GM19328 (cell line): Measurements from ENCODE around the gene COL26A1.
A peak's percentile ranks its signal among the peaks of the same experiment; 100 is the strongest.

Experiments used
- ATAC-seq: cut with Tn5 transposase; IDR thresholded peaks from one replicate; pipeline ENCODE4 v1.9.1; 2021; ENCODE audit warnings: mild to moderate bottlenecking, moderate library complexity; ENCODE audit not compliant: unreplicated experiment

Gene COL26A1

DNA sequence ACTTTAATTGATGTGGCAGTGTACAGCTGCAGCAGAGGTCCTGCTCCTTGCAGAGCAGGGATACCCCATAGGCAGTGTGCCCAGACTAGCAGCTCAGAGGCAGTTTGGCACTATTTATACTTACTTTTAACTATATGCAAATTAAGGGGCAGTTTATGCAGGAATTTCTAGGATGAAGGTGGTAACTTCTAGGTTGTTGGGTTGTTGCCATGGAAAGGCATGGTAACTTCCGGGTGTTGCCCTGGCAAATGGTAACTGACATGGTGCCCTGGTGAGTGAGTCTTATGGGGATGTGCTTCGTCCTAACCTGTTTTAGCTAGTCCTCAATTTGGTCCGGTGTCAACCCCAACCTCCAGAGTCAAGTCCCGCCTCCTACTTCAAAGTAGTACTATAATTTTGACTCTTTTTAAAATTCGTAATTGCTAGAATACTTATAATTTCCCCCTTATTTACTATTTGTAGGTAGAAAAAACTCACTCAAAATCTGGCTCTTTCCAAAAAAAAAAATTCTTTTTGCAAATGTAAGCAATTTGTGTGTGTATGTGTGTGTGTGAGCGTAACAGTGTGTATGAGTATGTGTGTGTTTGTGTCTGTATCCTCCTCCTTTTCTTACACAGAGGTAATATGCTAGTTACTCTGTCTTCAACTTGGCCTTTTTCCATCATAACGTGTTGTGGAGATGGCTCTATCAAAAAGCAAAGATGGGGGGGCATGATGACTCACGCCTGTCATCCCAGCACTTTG is 5.9 kb downstream of the COL26A1 start:
- ATAC-seq, result no peak

DNA sequence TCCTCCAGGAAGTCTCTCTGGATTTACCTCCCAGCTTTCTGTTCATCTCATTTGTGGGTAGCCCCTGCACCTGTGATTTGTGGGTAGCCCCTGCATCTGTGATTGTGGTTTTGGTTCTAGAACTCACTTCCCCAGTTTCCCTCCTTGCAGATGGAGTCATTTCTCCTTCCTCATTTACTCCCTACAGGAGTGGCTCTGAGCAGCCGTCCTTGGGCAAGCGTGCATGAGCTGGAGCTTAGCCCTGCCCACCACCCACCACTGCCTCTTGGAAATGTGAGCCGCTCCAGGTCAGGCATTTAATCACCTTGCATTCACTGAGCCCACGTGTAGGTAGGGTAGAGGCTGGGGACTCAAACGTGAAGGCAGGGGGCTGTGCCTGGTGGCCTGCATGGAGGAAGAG is 8.2 kb downstream of the COL26A1 start:
- no peak for ATAC-seq

GRCh38 chr7:101373812-101374614 is 11.3 kb downstream of the COL26A1 start:
- no peak for ATAC-seq

DNA sequence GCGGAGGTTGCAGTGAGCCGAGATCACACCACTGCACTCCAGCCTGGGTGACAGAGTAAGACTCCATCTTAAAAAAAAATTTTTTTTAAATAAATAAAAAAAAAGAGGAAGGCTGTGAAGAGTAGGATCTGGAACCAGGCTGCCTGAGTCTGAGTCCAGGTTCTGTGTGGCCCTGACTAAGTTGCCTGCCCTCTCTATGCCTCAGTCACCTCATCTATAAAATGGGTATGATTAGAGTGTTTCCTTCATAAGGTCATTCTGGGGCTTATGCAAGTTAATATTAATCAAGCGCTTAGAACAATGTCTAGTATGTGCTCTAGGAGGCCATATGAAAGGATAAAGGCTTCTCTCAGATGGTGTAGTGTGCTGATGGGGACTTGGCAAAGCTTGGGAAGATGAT is 12.3 kb downstream of the COL26A1 start:
- ATAC-seq, result no peak

DNA sequence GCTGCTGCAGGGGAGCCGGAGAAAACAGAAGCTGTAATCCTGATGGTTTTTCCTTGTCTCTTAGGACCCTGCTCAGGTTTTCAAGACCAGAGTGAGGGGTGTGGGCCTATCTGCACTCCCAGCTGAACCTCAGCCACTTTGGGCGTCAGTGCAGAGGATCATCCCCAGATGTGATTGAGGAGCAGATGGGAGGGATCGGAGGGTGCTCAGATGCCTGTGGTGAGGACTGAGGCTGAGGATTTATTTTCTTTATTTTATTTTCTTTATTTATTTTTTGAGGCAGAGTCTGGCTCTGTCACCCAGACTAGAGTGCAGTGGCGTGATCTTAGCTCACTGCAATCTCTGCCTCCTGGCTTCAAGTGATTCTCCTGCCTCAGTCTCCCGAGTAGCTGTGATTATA is 13.9 kb downstream of the COL26A1 start:
- ATAC-seq, result no peak

DNA sequence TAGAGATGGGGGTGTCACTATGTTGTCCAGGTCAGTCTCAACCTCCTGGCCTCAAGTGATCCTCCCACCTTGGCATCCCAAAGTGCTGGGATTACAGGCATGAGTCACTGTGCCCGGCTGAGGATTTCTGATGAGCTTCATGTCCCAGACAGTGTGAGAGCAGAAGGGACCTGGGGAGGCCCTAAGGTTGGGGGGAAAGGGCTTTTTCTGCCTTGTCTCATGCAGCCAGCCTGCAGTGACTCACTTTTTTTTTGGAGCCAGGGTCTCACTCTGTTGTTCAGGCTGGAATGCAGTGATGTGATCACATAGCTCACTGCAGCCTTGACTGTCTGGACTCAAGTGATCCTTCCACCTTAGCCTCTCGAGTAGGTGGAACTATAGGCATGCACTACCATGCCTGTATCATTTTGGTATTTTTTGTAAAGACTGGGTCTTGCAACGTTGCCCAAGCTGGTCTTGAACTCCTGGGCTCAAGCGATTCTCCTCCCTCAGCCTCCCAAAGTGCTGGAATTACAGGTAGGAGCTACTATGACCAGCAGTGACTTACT is 14.6 kb downstream of the COL26A1 start:
- no peak for ATAC-seq

GRCh38 chr7:101378751-101379174 is 16.1 kb downstream of the COL26A1 start:
- no peak for ATAC-seq

DNA sequence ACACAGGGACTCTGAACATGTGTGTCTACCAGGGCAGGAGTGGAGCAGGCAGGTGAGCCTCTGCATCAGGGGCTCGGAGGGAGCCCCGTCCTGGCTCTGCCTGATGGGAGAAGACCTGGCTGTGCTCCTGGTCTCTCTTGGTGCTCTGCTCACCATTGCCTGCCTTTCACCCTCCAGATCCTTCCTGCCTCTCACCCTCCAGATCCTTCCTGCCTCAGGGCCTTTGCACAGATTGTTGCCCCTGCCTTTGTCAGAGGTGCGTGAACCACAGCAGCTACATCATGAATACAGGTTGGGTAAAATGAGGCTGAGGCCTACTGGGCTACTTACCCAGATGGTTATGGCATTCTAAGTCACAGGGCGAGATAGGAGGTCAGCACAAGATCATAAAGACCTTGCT is 16.6 kb downstream of the COL26A1 start:
- ATAC-seq, result no peak

- no peak for ATAC-seq
Observed at GRCh38 chr7:101381549-101382111, 19.0 kb downstream of the COL26A1 start.

- no peak for ATAC-seq
Observed at GRCh38 chr7:101382937-101383336, 20.3 kb downstream of the COL26A1 start.

DNA sequence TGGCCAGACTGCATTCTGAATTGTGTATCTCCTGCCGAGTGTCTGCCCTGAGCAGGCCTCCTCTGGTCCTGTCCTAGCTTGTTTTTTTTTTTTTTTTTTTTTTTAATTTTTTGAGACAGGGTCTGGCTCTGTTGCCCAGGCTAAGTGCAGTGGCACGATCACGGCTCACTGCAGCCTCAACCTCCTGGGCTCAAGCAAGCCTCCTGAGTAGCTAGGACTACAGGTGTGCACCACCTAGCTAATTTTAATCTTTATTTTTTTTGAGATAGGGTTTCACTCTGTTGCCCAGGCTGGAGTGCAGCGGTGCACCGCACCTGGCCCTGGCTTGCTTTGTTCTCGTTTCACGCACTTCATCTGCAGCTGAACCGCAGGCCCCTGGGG is 23.5 kb downstream of the COL26A1 start:
- no peak for ATAC-seq

DNA sequence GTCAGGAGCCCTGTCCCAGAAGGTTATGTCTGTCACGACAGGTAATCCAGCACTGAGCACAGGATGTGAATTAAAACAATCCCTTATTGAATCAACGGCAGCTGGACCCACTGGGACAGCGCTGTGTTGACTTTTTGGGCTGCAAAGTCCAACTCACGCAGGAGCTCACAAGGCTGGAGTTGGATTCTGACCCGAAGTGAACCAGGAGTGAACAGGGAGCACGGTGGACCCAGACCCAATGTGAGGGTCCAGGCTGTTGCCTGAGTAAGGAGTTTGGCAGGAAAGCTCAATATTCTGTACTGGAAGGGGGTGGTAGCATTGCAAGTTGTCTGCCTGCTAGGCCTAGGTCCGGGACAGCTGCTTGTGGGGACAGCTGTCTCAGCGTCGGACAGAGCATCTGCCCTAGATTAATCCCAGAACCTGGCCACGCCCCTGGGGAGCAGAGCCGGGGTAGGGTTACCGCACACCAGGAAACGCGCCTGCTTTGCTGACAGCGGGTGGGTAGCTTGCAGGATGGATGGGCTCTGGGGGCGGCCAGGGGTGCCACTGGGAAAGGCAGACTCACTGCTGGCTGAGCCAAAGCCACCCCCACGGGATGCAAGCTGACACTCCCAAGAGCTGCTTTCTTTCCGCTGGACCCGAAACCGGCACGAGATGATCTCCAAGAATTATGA is 24.0 kb downstream of the COL26A1 start:
- no peak for ATAC-seq

- ATAC-seq, result peak; percentile 89
Observed at GRCh38 chr7:101390901-101391301, 28.2 kb downstream of the COL26A1 start.

DNA sequence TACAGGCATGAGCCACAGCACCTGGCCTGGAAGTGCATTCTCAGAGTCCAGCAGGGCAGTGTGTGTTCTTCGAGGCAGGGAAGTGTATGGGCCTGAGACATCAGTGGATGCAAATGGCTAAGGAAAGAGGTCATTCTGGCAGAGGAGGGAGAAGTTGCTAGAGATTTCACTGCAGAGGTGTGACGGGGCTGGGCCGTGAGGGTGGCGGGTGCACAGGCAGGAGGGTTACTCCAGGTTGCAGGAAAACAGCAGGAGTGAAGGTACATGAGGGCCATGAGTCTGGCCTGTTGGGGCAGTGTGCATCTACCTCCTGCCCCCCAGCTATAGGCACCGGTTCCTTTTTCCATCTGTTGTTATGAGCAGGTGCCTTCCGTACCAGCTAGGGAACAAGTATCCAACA is 29.3 kb downstream of the COL26A1 start:
- no peak for ATAC-seq

DNA sequence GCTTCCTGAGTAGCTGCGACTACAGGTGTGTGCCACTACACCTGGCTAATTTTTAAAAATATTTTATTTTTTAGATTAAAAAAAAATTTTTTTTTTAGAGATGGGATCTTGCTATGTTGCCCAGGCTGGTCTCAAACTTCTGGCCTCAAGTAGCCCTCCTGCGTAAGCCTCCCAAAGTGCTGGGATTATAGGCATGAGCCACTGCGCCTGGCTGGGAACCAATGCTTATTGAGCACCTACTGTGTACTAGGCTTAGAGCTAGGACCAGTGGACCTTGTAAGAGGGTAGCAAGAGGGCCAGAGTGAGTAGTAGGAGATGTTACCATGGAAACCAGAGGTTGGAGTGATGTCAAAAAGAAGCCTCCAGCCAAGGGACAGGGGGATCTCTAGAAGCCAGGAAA is 31.2 kb downstream of the COL26A1 start:
- ATAC-seq, result no peak

GRCh38 chr7:101395376-101395775 is 32.7 kb downstream of the COL26A1 start:
- no peak for ATAC-seq

DNA sequence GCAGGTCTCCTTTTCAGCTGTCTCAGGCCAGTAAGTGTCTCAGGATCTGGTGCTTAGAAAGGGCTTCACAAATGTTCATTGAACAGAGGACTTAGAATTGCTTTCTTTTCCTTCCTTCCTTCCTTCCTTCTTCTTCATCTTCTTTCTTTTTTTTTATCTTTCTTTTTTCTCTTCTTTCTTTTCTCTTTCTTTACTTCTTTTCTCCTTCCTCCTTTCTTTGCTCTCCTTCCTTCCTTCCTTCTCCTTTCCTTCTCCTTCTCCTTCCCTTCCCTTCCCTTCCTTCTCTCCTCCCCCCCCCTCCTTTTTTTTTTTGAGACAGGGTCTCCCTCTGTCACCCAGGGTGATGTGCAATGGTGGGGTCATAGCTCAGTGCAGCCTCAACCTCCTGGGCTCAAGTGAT is 34.6 kb downstream of the COL26A1 start:
- no peak for ATAC-seq

DNA sequence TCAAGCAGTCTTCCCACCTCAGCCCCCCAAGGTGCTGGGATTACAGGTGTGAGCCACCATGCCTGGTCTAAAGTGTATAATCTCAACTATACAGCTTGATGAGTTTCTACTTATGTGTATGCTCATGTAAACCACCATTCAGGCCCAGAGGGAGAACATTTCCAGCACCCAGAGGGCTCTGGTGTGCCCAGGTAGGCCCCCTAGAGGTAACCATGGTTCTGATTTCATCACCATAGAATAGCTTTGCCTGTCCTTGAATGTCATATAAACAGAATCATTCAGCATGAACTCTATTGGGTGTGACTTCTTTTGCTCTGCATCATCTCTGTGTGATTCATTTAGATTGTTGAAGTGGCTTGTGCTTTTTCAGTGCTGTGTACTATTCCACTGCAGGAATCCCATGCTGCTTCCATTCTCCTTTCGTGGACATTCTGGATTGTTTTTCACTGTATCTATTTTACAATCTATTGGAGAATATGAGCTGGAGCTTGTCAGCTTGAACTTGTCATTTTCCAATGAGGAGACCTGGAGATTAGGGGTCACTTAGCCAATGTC is 35.2 kb downstream of the COL26A1 start:
- no peak for ATAC-seq

DNA sequence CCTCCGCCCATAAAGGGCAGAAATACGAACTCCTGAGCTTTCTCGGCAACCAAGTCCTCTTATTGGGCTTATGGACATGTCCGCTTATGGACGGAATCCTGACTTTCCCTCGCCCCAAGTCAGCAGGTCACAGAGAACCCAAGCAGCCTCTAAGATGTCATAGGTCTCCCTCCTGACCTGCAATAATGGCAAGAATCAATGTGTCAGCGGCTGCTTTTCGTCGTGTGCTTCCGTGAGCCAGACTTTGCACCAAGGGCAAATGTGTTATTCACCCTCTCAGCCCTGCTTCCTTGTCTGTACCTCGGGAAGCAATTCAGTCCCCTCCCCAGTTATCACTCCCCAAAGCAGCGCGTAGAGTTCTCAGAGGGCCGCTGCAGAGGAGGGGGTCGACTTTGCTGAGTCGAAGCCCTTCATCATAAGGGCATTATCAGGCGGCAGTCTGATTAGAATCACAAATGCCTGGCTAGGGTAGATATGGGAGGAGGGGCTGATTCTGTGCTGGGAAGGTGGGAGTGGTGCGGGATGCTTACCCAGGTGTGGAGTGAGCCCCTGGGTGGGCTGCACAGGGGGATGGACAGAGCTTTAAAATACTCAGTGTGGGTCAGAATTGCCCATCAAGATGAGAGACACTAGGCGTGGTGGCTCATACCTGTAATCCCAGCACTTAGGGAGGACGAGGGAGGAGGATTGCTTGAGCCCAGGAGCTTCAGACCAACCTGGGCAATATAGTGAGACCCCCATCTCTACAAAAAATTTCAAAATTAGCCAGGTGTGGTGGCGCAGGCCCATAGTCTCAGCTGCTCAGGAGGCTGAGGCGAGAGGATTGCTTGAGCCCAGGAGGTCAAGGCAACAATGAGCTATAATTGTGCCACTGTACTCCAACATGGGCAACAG is 36.0 kb downstream of the COL26A1 start:
- no peak for ATAC-seq

GRCh38 chr7:101399759-101400158 is 37.1 kb downstream of the COL26A1 start:
- ATAC-seq, result no peak
